ENCODE measurements around the gene PTDSS2. TPM values are rescaled to one million over a fixed set of nuclear protein-coding genes. Genes with fewer than 3 reads are reported as not detected.

The PTDSS2 gene
- total and polyA plus RNA-seq, 9 of the 15 experiments (the other 6 are each of a cell fraction or from before 2014, with no cell fraction given), result 0.45 to 53.9 (median 17.2) TPM

DNA sequence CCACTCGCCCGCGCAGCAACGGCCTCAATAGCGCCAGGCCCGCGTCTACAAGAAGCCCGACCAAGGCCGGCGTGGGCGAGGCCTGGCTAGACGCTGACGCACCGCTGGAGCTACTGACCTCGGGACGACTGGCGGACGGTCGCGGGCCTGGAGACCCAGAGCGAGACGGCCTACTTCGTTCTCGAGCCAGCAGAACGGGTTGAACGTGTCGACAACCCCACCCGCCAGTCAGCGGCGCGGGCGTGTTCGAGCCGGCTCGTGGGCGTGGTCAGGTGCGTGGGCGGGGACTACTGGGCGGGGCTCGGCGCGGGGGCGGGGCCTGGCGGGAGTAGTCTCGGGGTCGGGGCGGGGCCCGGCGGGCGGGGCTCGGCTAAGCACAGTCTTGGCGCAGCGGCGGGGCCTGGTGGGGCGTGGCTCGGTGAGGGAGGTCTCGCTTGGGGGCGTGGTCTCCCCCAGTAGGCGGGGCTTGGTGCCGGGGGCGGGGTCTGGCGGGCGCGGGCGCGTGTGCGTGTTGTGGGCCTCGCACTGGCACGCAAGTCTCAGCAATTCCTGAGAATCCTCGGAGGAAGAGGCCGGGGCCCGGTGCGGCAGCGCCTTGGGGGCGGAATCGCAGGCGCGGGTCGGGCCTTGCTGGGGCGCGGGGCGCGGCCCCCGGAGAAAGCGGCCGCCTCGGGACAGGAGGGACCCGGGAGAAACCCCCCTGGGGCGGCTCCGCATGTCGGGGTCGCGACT, 57.1 kb downstream of the PTDSS2 start, which contains the start of gene RNH1 (continued):
- TF ChIP-seq, protein P1, sequence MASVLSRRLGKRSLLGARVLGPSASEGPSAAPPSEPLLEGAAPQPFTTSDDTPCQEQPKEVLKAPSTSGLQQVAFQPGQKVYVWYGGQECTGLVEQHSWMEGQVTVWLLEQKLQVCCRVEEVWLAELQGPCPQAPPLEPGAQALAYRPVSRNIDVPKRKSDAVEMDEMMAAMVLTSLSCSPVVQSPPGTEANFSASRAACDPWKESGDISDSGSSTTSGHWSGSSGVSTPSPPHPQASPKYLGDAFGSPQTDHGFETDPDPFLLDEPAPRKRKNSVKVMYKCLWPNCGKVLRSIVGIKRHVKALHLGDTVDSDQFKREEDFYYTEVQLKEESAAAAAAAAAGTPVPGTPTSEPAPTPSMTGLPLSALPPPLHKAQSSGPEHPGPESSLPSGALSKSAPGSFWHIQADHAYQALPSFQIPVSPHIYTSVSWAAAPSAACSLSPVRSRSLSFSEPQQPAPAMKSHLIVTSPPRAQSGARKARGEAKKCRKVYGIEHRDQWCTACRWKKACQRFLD (CRISPR knock-in tag; IDR thresholded peaks at IDR 0.05), result peak; percentile 17
- TF ChIP-seq TEAD1 (CRISPR knock-in tag; IDR thresholded peaks at IDR 0.05), result peak in 1 of 2 experiments; percentile 19; a peak in 1 of 4 replicates
- TF ChIP-seq, protein P2, sequence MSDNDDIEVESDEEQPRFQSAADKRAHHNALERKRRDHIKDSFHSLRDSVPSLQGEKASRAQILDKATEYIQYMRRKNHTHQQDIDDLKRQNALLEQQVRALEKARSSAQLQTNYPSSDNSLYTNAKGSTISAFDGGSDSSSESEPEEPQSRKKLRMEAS (CRISPR knock-in tag; IDR thresholded peaks at IDR 0.05), result no peak
- peak; percentile 43 for TF ChIP-seq CCNT2 (IDR thresholded peaks at IDR 0.05; ENCODE audit: borderline replicate concordance, extremely low read depth, insufficient read length, low read depth, low read length)
- TF ChIP-seq, protein P3, sequence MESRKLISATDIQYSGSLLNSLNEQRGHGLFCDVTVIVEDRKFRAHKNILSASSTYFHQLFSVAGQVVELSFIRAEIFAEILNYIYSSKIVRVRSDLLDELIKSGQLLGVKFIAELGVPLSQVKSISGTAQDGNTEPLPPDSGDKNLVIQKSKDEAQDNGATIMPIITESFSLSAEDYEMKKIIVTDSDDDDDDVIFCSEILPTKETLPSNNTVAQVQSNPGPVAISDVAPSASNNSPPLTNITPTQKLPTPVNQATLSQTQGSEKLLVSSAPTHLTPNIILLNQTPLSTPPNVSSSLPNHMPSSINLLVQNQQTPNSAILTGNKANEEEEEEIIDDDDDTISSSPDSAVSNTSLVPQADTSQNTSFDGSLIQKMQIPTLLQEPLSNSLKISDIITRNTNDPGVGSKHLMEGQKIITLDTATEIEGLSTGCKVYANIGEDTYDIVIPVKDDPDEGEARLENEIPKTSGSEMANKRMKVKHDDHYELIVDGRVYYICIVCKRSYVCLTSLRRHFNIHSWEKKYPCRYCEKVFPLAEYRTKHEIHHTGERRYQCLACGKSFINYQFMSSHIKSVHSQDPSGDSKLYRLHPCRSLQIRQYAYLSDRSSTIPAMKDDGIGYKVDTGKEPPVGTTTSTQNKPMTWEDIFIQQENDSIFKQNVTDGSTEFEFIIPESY (CRISPR knock-in tag; IDR thresholded peaks at IDR 0.05), result peak; percentile 63; the same call in 1 of the 2 replicates
- TF ChIP-seq, protein P4, sequence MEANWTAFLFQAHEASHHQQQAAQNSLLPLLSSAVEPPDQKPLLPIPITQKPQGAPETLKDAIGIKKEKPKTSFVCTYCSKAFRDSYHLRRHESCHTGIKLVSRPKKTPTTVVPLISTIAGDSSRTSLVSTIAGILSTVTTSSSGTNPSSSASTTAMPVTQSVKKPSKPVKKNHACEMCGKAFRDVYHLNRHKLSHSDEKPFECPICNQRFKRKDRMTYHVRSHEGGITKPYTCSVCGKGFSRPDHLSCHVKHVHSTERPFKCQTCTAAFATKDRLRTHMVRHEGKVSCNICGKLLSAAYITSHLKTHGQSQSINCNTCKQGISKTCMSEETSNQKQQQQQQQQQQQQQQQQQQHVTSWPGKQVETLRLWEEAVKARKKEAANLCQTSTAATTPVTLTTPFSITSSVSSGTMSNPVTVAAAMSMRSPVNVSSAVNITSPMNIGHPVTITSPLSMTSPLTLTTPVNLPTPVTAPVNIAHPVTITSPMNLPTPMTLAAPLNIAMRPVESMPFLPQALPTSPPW (CRISPR knock-in tag; IDR thresholded peaks at IDR 0.05), result peak; percentile 79
- no peak for TF ChIP-seq THRAP3 (IDR thresholded peaks at IDR 0.05; ENCODE audit: borderline replicate concordance)
- no peak for TF ChIP-seq GABPB1 (CRISPR knock-in tag; IDR thresholded peaks at IDR 0.05)
- TF ChIP-seq ZNF436 (CRISPR knock-in tag; IDR thresholded peaks at IDR 0.05), result 0 out of 2 replicates have a peak, but pooled peaks have one; percentile 35
- peak; percentile 60; the same call in 1 of the 2 replicates for TF ChIP-seq KDM2B (CRISPR knock-in tag; IDR thresholded peaks at IDR 0.05)
- TF ChIP-seq ZFX (CRISPR knock-in tag; IDR thresholded peaks at IDR 0.05), result peak; percentile 96
- 0 out of 2 replicates have a peak, but pooled peaks have one; percentile 27 for TF ChIP-seq RNF2 (IDR thresholded peaks at IDR 0.05)
- no peak for TF ChIP-seq RBM15 (IDR thresholded peaks at IDR 0.05; ENCODE audit: insufficient read depth, low read length)
- TF ChIP-seq ZNF583 (CRISPR knock-in tag; IDR thresholded peaks at IDR 0.05), result peak; percentile 41; the same call in 1 of the 2 replicates
- peak; percentile 46 for TF ChIP-seq POLR2AphosphoS5 (IDR thresholded peaks at IDR 0.05; ENCODE audit: control insufficient read depth, insufficient read depth, low read depth, low read length)
- no peak for TF ChIP-seq ZBTB8A (IDR thresholded peaks at IDR 0.05; ENCODE audit: partially characterized antibody)
- TF ChIP-seq CHD1 (IDR thresholded peaks at IDR 0.05; ENCODE audit: low read length), result peak; percentile 32
- no peak for TF ChIP-seq SAP30 (IDR thresholded peaks at IDR 0.05; ENCODE audit: borderline replicate concordance, insufficient read depth, low read depth, low read length, poor library complexity, severe bottlenecking)
- TF ChIP-seq POLR2B (IDR thresholded peaks at IDR 0.05; ENCODE audit: low read depth, partially characterized antibody), result peak; percentile 53
- TF ChIP-seq, protein P5, sequence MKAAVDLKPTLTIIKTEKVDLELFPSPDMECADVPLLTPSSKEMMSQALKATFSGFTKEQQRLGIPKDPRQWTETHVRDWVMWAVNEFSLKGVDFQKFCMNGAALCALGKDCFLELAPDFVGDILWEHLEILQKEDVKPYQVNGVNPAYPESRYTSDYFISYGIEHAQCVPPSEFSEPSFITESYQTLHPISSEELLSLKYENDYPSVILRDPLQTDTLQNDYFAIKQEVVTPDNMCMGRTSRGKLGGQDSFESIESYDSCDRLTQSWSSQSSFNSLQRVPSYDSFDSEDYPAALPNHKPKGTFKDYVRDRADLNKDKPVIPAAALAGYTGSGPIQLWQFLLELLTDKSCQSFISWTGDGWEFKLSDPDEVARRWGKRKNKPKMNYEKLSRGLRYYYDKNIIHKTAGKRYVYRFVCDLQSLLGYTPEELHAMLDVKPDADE (conservative IDR thresholded peaks at IDR 0.05; ENCODE audit: control insufficient read depth, low read depth, low read length), result 0 out of 2 replicates have a peak, but pooled peaks have one; percentile 30
